ENCODE results near the gene JUNB.

DNA sequence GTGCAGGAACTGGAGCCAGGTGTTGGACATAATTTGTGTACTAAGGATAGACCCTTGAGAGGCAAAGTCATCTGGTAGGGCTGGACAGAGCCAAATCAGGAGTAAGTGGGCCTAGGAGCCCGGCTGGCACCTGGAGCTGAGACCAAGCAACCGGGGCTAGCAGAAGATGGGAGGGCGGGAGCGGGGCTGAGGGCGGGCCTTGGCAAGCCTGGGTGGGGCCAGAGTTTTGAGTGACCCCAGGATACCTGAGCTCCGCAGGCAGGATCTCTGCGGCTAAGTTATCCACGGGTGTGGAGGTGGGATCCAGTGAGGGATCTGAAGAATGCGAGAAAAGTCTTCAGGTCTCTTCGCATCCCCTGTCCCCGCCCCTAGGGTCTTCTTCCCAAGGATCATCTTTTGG, 24.1 kb upstream of the JUNB start:
- no peak for TF ChIP-seq POLR2A (IDR thresholded peaks at IDR 0.05)
- TF ChIP-seq, protein P1, sequence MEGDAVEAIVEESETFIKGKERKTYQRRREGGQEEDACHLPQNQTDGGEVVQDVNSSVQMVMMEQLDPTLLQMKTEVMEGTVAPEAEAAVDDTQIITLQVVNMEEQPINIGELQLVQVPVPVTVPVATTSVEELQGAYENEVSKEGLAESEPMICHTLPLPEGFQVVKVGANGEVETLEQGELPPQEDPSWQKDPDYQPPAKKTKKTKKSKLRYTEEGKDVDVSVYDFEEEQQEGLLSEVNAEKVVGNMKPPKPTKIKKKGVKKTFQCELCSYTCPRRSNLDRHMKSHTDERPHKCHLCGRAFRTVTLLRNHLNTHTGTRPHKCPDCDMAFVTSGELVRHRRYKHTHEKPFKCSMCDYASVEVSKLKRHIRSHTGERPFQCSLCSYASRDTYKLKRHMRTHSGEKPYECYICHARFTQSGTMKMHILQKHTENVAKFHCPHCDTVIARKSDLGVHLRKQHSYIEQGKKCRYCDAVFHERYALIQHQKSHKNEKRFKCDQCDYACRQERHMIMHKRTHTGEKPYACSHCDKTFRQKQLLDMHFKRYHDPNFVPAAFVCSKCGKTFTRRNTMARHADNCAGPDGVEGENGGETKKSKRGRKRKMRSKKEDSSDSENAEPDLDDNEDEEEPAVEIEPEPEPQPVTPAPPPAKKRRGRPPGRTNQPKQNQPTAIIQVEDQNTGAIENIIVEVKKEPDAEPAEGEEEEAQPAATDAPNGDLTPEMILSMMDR (IDR thresholded peaks at IDR 0.05): no peak
